GM21825 (cell line): ENCODE measurements around the gene AHR.
"Not testable (repeated sequence)": the region's sequence is repeated elsewhere in the genome, so short reads cannot be mapped to it uniquely, and the experiment has no call there.

Source experiments
- ATAC-seq: cut with Tn5 transposase; IDR thresholded peaks from one replicate; pipeline ENCODE4 v1.9.1; 2021; ENCODE audit warnings: mild to moderate bottlenecking, moderate library complexity; ENCODE audit not compliant: unreplicated experiment

The AHR gene

DNA sequence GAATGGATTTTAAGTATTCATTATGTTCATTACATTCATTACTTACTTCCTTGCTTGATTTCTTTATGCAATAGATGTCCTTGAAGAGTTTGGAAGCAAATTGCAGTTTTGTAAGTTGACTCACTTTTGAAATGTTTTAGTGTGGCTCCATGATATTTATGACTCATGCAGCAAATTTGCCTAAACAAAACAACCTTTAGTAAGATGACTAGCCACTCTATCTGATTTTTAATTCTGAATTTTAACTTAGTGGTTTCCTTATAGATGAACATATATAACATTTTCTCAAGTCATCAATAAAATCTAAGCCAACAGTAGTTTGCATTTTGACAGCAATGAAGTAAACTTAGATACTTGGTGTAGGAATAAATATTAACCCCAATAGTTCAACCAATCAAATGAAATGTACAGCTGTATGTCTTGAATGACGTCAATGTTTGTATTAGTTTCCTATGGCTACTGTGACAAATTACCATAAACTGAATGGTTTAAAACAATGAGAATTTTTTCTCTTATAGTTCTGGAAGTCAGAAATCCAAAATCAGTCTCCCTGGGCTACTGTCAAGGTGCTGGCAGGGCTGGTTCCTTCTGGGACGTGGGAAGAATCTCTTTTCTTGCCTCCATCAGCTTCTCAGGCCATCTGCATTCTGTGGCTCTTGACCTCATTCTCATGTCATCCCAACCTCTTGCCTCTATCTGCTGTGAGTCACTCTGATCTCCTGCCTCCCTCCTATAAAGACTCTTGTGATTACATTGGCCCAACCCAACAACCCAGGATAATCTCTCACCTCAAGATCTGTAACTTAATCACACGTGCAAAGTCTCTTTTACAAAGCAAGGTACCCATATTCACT, 73.4 kb downstream of the AHR start:
- ATAC-seq: no peak

DNA sequence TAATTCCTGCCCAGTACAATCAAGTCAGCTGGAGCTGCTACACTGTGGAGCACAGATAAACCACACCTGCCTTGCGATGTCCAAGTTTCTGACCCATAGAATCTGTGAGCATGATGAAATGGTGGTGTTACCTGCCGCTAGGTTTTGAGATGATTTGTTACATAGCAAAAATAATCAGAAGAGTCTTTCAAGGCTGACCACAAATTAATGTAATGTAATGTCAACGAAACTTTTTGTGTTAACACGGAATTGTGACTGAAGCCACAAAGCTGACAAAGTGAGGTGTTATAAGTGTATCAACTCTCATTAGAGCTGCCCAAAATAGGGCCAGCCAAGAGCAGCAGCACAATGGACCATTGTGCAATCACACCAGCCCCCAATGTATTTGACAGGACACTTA, 75.7 kb downstream of the AHR start:
- no peak for ATAC-seq

DNA sequence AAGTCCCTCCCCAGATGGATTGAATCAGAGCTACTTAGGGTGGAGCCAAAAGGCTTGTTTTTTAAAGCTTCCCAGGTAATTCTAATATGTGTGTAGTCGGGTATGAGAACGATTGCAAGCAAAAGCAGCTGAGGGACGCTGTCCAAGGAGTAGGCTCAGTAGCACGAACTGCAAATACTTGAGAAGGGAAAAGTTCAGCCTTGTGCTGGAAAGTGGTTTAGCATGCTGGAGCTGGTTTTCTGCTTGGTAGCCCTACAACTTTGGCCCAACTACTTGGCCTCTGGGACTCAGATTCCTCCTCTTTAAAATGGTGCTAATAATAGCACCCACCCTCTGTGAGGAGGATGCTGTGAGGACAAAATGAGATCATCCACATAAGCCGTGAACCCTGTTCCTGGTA, 76.2 kb downstream of the AHR start:
- no peak for ATAC-seq

DNA sequence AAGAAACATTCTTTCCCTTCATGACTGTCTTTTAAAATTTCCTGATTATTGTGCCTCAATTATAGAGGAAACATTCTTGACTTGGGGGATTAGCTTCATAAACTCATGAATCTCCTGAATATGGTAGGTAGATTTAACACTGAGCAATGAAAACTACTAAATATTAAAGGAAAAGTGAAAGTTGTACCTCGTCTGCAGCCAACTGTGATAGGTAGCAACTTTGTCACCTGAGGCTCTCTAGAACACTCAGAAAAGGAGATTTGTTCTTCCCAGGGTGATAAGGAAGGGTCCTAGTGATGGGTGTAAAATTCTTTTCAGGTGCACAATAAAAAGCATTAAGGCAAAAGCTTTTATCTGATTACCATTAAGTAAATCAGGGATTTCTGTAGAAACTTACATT, 78.1 kb downstream of the AHR start:
- no peak for ATAC-seq

DNA sequence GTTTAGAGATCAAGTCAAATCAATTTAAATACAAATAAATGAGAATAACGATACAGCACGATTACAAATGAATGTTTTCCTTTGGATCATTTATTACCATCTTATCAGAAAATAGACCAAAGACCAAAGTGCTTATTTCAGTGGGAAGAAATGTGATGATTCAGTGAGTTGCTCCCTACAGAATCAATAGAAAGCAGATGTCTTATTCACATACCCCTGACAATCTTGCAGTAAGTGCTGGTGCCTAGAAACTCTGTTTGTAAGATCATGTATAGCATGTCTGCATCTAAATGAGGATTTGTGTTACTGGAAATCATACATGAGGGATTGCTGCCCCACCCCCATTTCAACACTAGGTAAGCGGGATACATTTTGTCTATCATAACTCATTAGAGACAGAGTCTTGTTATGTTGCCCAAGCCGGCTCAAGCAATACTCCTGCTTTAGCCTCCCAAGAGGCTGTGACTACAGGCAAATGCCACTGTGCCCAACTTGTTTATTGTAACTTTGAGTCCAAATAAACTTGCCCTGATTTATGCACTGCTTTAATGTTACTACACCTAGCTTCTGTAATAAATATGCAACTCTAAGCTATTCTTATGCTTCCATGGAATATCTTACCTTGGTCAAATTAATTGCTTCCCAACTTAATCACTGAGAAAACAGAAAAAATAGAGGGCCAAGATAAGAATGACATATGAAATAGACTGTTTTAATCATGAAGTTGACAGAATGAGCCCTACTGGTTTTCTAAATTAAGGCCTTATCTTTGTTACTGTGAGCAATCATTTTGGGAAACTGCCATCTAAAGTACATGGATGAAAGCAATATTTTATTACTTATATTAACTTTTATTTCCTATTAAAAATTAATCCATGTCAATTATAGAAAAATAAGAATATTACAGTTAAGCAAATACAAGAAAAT, 82.5 kb downstream of the AHR start:
- no peak for ATAC-seq

DNA sequence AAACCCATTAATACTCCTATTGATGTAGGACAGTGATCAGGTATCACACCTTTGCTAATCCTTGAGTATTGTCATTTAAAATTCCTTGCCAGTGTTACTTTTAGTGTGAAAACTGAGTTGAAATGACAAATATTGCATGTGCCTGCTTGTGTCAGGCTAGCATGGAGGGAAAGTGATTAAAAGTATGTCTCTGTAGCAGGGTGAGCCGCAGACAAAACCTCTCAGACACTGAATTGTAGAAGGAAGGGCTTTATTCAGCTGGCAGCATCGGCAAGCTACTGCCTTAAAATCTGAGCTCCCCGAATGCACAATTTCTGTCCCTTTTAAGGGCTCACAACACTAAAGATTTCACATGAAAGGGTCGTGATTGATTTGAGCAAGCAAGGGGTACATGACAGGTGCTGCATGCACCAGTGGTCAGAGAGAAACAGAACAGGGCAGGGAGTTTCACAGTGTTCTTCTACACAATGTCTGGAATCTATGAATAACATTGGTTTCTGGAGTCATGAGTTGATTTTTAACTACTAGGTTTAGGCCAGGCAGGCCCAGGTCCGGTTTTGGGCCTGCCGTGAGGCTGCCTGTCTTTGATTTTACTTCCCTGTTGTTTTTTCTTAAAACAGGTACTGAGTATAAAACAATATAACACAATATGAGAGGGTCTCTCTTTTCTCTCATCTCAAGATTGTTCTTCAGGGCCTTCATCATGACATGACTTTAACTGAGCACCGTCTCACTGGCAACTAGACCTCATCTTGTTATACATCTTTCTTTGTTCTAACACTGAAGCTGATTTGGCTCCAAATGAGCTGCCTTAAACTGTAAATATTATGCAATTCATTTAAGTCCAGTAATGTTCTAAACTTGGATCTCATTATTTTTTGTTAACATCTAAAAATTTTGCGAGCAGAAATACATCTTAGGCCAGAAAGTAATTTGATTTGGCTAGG, 84.2 kb downstream of the AHR start:
- ATAC-seq: not testable (repeated sequence)

DNA sequence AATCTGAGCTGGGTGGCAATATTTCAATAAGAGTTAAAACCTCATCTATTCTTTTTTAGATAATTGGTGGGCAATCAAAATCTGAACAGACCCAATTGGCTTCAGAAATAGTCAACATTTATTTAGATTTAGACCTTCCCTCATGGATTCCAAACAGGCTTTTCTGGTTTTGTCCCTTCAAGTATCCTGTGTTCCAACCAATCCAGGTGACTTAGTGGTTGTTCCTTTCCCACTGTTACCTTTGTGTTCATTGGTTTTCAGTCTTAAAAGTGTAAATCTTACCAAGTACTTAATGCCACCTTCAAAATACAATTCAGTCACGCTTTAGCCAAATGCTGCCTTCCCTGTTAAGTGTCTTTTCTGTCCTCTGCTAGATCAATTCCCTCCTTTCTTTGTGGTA, 85.9 kb downstream of the AHR start:
- ATAC-seq: no peak

DNA sequence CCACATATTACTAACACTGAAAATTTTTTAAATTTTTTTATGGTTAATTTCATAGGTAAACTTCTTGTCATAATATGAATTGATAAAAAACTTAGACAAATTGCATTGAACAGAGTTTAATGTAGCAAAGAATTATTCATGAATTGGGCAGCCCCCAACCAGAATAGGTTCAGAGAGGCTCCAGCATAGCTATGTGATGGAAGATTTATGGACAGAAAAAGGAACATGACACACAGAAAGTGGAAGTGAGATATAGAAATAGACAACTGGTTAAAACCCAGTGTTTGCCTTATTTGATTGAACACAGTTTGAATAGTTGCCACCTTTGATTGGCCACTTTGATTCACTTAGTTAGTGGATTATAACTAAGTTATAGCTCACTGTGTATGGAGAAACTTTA, 87.2 kb downstream of the AHR start:
- no peak for ATAC-seq

DNA sequence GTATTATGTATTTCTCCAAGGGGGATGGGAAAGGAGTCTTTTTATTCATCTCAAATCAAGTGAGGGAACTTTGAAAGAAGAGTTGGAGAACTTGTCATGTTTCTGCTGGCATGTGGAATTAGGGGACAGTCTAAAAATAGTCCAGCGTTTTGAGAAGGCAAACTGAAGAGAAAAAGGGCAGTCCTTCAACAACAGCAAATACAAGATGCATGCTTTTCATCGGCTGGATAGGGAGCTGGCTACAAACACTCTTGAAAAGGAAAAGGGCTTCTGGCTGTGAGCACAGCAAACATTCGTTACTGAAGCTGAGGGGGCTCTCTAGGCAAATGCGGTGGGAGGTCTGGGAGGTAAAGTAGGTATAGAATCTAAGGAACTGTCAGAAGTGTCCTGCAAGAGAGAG, 91.9 kb downstream of the AHR start:
- ATAC-seq: no peak

DNA sequence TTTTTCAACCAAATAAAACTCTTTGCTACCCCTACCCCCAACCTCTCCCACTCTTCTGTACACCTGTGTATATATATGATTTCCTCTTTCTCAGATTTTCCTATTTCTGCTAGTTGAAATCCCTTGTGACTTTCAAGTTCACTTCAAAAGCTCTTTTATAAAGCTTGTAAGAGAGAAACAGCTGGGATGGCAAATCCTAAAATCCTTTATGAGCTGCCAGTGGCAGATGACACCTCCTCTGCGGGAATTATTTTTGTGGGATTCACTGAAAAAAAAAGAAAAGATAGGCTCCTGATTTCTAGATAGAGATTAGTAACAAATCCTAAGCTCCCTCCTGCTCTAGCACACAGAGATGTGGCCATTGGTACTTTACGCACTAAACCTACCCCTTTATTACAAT, 92.9 kb downstream of the AHR start:
- no peak for ATAC-seq

DNA sequence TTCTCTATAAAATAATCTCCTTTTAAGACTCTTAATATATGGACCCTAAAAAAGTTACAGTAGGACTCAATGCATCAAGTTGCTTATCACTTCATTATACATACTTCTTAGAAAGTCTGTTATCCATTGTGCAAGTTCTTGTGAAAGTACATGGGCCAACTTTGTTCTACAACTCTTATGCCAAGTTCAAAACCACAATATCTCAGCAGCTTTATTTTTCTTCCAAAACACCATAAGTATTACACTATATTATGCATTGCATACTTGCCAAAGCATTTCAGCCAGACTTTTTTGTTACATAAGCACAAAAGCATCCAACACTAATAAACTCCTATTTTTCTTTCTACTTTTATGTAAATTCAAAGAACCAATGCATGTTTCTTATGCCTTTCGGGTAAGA, 94.4 kb downstream of the AHR start:
- no peak for ATAC-seq

DNA sequence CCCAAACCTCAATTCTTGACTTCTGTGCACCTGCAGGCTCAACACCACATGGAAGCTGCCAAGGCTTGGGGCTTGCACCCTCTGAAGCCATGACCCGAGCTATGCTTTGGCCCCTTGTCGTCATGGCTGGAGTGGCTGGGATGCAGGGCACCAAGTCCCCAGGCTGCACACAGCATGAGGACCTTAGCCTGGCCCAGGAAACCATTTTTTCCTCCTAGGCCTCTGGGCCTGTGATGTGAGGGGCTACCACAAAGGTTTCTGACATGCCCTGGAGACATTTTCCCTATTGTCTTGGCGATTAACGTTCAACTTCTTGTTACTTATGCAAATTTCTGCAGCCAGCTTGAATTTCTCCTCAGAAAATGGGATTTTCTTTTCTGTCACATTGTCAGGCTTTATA, 96.1 kb downstream of the AHR start:
- ATAC-seq: not testable (repeated sequence)
